Activated B cell treated with CpG ODN at 0.5 μM for 24 hours (primary cell): ENCODE results near the gene PPM1J. TPM values are rescaled to one million over a fixed set of nuclear protein-coding genes. Genes with fewer than 3 reads are reported as not detected.

Experiments
- ATAC-seq: fragments of 200-7000 bp; cut with Tn5 transposase; one replicate; pipeline ENCODE4 v1.10.0; 2021; ENCODE audit warnings: low read depth, mild to moderate bottlenecking, moderate library complexity
- CTCF ChIA-PET: fragments of 350-600 bp; sonication (Branson Sonifier 250); formaldehyde crosslinking; loops from one replicate; lab custom pipeline; 2021; ENCODE audit warnings: antibody characterized with exemption; lab: Charles Lee
- POLR2A ChIA-PET: fragments of 350-600 bp; sonication (Branson Sonifier 250); formaldehyde crosslinking; loops from one replicate; lab custom pipeline; 2021; ENCODE audit warnings: antibody characterized with exemption; lab: Charles Lee
- DNase-seq: peaks from one replicate; pipeline ENCODE4 v3.0.0; 2022
- H3K27ac Mint-ChIP-seq: one replicate; pipeline ENCODE4 v1.8.0; 2020; ENCODE audit warnings: mixed read lengths
- H3K27me3 Mint-ChIP-seq: one replicate; pipeline ENCODE4 v1.8.0; 2021; ENCODE audit warnings: mixed read lengths
- H3K36me3 Mint-ChIP-seq: one replicate; pipeline ENCODE4 v1.8.0; 2021; ENCODE audit warnings: low read depth, mixed read lengths
- H3K4me1 Mint-ChIP-seq: one replicate; pipeline ENCODE4 v1.8.0; 2021; ENCODE audit warnings: mixed read lengths
- H3K4me3 Mint-ChIP-seq: one replicate; pipeline ENCODE4 v1.8.0; 2020; ENCODE audit warnings: mild to moderate bottlenecking, mixed read lengths
- H3K9me3 Mint-ChIP-seq: one replicate; pipeline ENCODE4 v1.8.0; 2020; ENCODE audit warnings: mixed read lengths
- CTCF ChIP-seq: fragments of 200-600 bp; IDR thresholded peaks from one replicate; pipeline ENCODE4 v1.8.0; 2022; ENCODE audit warnings: antibody characterized with exemption, mild to moderate bottlenecking
- intact Hi-C: fragments of 100-400 bp; cut with micrococcal nuclease; formaldehyde crosslinking; loops from one replicate; pipeline ENCODE4 v1.15.1; 2024
- total RNA-seq: library from RNA; stranded (reverse); gene quantifications from 2 replicates; pipeline ENCODE4 v1.2.3, GENCODE V29; 2022

PPM1J gene
- total RNA-seq, 1 donor from 2014 or later, result 0.75 TPM

DNA sequence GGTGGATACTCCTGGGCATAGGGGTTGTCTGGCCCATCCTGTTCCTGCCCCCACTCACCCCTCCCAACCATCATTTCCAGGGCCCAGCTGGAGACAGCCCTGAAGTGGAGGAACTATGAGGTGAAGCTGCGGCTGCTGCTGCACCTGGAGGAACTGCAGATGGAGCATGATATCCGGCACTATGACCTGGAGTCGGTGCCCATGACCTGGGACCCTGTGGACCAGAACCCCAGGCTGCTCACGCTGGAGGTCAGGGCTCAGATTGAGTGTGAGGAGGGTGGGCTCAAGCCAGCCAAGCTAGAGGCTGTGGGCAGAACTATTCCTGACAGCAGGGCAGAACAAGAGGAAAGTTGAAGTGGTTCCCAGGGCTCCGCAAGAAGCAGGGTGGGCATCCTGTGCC lies 22.5 kb downstream of the PPM1J start:
- DNase-seq (no peak), ATAC-seq (no peak)
- ChIA-PET POLR2A (no interaction called here), CTCF (no interaction called here)
- Mint-ChIP-seq H3K9me3 (no peaks in the 10 kb centered on the region), H3K4me3 (no peak overlapping the region), H3K36me3 (peaks cover 37% of the 10 kb centered on the region), H3K27me3 (no peaks in the 10 kb centered on the region), H3K4me1 (no peaks in the 10 kb centered on the region), H3K27ac (no peak overlapping the region)
- intact Hi-C loops, result no loop called here
- TF ChIP-seq CTCF, result no peak

- POLR2A ChIA-PET, result no interaction called here
- H3K4me1 Mint-ChIP-seq, result peaks cover 7% of the 10 kb centered on the region
- no peaks in the 10 kb centered on the region for H3K9me3 Mint-ChIP-seq
- intact Hi-C loops, result no loop called here
- no peak for DNase-seq
- no peak overlapping the region for H3K4me3 Mint-ChIP-seq
- no peak for ATAC-seq
- peaks cover 29% of the 10 kb centered on the region for H3K36me3 Mint-ChIP-seq
- no peak overlapping the region for H3K27ac Mint-ChIP-seq
- H3K27me3 Mint-ChIP-seq, result no peaks in the 10 kb centered on the region
- no peak for TF ChIP-seq CTCF
- CTCF ChIA-PET, result no interaction called here
Measured at GRCh38 chr1:112689842-112690237, 25.3 kb downstream of the PPM1J start.

- DNase-seq (no peak), ATAC-seq (no peak)
- ChIA-PET CTCF (no interaction called here), POLR2A (no interaction called here)
- peaks cover 7% of the 10 kb centered on the region for H3K4me1 Mint-ChIP-seq
- peaks cover 26% of the 10 kb centered on the region for H3K36me3 Mint-ChIP-seq
- H3K27ac Mint-ChIP-seq, result no peak overlapping the region
- TF ChIP-seq CTCF, result no peak
- no peaks in the 10 kb centered on the region for H3K9me3 Mint-ChIP-seq
- H3K4me3 Mint-ChIP-seq, result no peak overlapping the region
- intact Hi-C loops, result no loop called here
- H3K27me3 Mint-ChIP-seq, result no peaks in the 10 kb centered on the region
Measured at GRCh38 chr1:112689196-112689841, 25.8 kb downstream of the PPM1J start.

DNA sequence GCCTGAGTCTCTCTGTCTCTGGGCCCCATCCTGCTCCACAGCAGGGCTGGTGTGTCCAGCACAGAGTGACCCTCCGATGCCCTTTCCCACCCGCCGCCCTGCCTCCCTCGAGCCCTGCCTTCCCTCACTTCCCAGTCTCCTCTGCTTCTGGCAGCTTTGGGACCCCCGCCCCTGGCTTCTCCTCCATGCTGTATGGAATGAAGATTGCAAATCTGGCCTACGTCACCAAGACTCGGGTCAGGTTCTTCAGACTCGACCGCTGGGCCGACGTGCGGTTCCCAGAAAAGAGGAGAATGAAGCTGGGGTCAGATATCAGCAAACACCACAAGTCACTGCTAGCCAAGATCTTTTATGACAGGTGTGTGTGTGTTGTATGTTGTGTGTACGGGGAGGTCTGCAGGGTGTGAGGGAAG lies 26.3 kb downstream of the PPM1J start:
- peaks cover 7% of the 10 kb centered on the region for H3K4me1 Mint-ChIP-seq
- ChIA-PET CTCF (no interaction called here), POLR2A (no interaction called here)
- peaks cover 26% of the 10 kb centered on the region for H3K36me3 Mint-ChIP-seq
- no peak overlapping the region for H3K27ac Mint-ChIP-seq
- no peak overlapping the region for H3K4me3 Mint-ChIP-seq
- H3K9me3 Mint-ChIP-seq, result no peaks in the 10 kb centered on the region
- no peak for ATAC-seq
- intact Hi-C loops, result no loop called here
- no peaks in the 10 kb centered on the region for H3K27me3 Mint-ChIP-seq
- no peak for TF ChIP-seq CTCF
- no peak for DNase-seq

GRCh38 chr1:112687785-112688496 lies 27.2 kb downstream of the PPM1J start:
- TF ChIP-seq CTCF, result no peak
- POLR2A ChIA-PET, result no interaction called here

More at GRCh38 chr1:112687785-112688496, 27.2 kb downstream of the PPM1J start:
- H3K36me3 Mint-ChIP-seq, result peaks cover 23% of the 10 kb centered on the region
- no peaks in the 10 kb centered on the region for H3K9me3 Mint-ChIP-seq
- intact Hi-C loops, result no loop called here
- no peak overlapping the region for H3K4me3 Mint-ChIP-seq
- H3K27ac Mint-ChIP-seq, result no peak overlapping the region
- peaks cover 7% of the 10 kb centered on the region for H3K4me1 Mint-ChIP-seq
- CTCF ChIA-PET, result no interaction called here
- no peak for ATAC-seq
- no peak for DNase-seq
- no peaks in the 10 kb centered on the region for H3K27me3 Mint-ChIP-seq
